Measurements from ENCODE around the gene CDH20. TPM values are rescaled to one million over a fixed set of nuclear protein-coding genes. Genes with fewer than 3 reads are reported as not detected.

Gene CDH20
- total RNA-seq, 1 donor from 2014 or later, result not detected

DNA sequence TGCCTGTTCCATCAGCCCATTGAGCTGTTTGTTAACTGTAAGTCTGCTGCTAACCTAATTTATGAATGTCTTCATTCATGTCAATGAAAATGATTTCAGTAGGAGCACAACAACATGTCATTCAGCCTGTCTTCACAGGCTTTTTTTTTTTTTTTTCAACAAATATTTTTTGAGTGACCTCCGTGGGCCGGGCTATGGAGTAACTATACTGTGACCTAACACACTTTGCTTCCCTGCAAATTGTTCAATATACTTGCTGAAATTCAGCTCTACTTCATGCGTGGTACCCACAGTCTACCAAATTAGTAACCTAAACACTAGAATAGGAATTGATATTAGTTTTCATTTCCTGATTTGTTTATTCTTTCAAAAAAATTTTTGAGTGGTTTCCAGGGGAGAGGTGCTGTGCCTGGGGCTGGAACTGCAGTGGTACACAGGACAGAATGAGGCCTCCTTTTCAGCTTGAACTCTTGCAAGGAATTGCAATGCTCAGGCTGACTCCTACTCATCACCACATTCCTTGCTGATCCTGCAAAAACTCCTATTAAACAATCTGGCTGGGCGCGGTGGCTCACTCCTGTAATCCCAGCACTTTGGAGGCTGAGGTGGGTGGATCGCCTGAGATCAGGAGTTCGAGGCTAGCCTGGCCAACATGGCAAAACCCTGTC, 87.1 kb downstream of the CDH20 start:
- intact Hi-C loops (cut with micrococcal nuclease), result no loop called here

DNA sequence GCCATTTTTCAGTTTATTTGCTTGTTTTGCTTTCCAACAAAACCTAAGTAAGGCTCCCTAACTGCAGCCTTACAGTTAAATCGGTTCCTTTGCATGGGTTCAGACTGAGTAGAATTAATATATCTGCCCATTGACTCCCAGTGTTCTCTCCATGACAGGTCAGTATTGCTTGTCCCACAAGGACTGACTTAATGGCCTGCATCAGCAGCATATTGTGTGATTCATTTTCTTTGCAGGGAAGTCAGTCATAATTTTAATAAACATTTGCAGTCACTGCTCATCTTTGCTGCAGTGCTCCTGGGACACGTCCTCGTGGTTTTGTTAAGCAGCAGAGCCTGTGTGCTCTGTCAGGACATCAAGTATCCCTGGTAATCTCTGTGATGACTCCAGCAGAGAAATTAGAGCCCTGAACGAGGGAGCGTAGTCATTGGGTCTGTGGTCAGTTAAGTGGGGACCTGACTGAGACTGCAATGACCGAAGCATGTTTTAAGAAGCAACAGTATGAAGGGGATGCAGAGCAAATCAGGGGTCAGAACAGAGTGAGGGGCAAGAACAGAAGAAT, 93.3 kb downstream of the CDH20 start:
- intact Hi-C loops (cut with micrococcal nuclease), result no loop called here

DNA sequence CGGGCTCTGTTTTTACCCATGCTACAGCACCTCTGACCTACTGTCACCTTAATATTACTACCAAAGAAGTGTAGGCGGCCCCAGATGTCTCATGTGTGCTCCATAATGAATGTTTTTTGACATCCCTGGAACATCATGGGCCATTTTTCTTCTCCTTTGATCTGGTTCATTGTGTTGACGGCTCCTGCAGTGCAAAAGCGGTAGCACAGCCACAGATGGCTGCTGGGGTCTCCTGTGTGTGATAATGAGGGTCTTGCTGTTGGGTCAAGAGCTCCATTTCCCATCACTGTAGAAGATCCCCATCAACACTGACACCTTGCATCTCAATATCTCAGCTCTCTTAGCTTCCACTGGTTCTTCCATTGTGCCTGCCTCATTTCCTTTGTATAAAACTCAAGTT, 95.0 kb downstream of the CDH20 start:
- intact Hi-C loops (cut with micrococcal nuclease), result no loop called here

- intact Hi-C loops (cut with micrococcal nuclease), result no loop called here
These were observed 99.4 kb downstream of the CDH20 start for GRCh38 chr18:61432590-61432989.

GRCh38 chr18:61435064-61435652, 101.9 kb downstream of the CDH20 start:
- intact Hi-C loops (cut with micrococcal nuclease), result no loop called here

GRCh38 chr18:61443081-61443725, 110.0 kb downstream of the CDH20 start:
- intact Hi-C loops (cut with micrococcal nuclease), result no loop called here

- intact Hi-C loops (cut with micrococcal nuclease), result no loop called here
These were observed 115.1 kb downstream of the CDH20 start for GRCh38 chr18:61448316-61448715.

- intact Hi-C loops (cut with micrococcal nuclease), result no loop called here
These were observed 126.8 kb downstream of the CDH20 start for GRCh38 chr18:61459896-61460648.

GRCh38 chr18:61464551-61465142, 131.4 kb downstream of the CDH20 start:
- intact Hi-C loops (cut with micrococcal nuclease), result no loop called here

DNA sequence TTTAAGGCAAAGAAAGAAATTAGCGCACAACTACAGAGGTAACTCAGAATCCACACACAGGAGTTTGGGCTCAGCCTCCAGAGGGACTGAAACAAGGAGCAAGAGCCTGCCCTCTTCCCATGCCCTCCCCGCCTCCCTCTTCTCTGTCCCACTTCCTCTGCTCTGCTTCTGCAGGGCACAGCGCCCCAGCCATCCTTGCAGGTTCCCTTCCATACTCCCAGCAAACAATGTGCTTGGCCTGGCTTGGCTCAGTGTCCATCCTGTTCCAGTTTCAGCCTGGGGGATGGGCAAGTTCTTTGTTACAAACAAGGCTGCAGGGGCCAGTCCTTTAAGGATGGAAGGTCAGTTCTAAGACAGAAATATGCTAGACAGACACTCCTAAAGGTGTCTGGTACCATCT, 133.5 kb downstream of the CDH20 start:
- intact Hi-C loops (cut with micrococcal nuclease), result no loop called here

DNA sequence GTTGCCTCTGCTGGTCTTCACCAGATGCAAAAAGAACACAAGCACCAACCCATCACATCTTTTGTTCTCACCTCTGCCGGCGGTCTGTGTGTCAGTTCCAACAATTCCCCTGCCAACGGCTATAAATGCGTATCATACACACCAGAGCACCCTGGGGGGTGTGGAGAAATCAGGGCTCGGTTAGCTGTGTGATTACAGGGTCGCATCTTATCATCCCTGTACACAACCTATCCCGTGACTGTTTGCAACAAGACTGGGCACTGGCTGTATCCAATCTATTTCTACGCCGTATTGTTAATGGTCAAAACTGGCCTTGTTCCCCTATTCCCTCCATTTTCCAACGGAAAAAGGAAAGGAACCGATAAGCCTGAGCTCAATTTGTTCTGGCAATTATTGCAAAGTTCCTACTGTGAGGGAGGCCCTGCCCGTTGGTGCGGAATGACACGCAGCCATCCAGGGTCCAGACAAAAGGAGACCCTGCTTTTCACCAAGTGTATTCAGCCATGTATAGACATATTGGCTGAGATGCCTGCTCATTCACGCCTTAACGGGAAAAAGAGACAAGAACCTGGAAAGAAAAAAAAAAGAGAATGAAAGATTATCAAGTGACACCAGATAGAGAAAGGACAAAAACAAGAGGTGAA, 136.9 kb downstream of the CDH20 start:
- intact Hi-C loops (cut with micrococcal nuclease), result no loop called here

DNA sequence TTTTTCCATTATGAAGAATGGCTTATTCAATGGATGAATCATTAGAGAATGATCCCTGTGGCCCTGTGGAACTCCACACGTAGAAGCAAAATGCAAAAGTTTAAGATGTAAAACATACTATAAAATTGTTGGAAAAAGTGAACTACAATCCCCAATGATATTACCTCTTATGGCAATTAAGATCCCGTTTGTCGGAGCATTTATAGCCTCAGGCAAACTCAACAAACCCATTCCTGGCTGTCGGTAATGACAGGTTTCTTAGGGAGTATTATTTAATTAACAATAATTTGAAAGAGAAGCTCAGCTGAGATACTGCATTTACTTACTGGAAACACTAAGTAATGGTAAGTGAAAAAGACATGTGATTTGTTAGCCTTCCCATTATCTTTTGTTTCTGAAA, 138.3 kb downstream of the CDH20 start:
- intact Hi-C loops (cut with micrococcal nuclease), result no loop called here

- intact Hi-C loops (cut with micrococcal nuclease), result no loop called here
These were observed 138.7 kb downstream of the CDH20 start for GRCh38 chr18:61471942-61472341.

GRCh38 chr18:61474341-61474740, 141.1 kb downstream of the CDH20 start:
- intact Hi-C loops (cut with micrococcal nuclease), result no loop called here

GRCh38 chr18:61474918-61475317, 141.7 kb downstream of the CDH20 start:
- intact Hi-C loops (cut with micrococcal nuclease), result no loop called here

- intact Hi-C loops (cut with micrococcal nuclease), result no loop called here
These were observed 142.7 kb downstream of the CDH20 start for GRCh38 chr18:61475931-61476330.

DNA sequence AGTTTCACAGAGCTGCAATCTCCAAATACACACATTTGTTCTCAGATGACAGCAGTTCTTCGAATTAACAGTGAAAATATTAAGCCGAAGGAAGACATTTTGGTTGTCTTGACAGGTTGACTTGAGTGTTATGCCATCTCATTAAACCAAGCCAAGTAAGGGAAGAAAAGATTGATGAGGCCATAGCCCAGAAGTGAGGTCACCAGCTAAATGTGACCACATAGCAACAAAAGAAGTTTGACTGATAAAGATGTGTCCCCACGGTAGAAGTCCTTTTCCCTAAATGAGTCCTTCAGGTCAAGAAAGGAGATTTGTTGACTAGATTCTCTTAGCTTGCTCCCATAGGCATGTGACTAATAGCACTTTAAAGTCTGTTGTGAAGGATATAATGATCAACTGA, 156.1 kb downstream of the CDH20 start:
- intact Hi-C loops (cut with micrococcal nuclease), result no loop called here

GRCh38 chr18:61496374-61496773, 163.1 kb downstream of the CDH20 start:
- intact Hi-C loops (cut with micrococcal nuclease), result no loop called here

- intact Hi-C loops (cut with micrococcal nuclease), result no loop called here
These were observed 164.2 kb downstream of the CDH20 start for GRCh38 chr18:61497422-61497821.

DNA sequence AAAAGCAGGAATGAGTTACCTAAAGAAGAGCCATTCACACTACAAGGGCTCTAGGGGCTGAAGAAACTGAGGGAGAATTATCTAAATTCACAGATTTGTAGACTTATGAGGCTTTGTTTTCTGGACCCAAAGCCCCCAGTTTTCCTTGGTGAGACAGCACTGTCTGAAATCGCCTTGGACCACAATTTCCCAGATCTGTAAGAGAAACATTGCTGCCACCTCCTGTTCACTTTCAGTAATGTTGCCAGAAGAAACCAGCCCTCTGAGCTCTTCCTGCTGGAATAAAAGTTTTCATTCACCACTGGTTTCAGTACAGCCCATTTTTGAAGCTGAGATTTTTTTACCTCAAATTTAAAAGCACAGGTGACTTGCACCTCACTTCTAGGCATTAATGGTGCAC, 169.2 kb downstream of the CDH20 start:
- intact Hi-C loops (cut with micrococcal nuclease), result loop anchor here (1.0 to 2.0 kb wide), 2 partner anchors 180 to 818 kb away; no protein-coding TSS in a partner anchor

- intact Hi-C loops (cut with micrococcal nuclease), result loop anchor here (2.0 kb wide), 1 partner anchor 819 kb away; no protein-coding TSS in a partner anchor
These were observed 170.5 kb downstream of the CDH20 start for GRCh38 chr18:61503688-61504087.
